HG02588 (cell line): ENCODE data around the gene RNF41.
"Not testable (repeated sequence)": the region's sequence is repeated elsewhere in the genome, so short reads cannot be mapped to it uniquely, and the experiment has no call there.

Experiments
- ATAC-seq: cut with Tn5 transposase; IDR thresholded peaks from one replicate; pipeline ENCODE4 v1.9.1; 2021; ENCODE audit warnings: mild to moderate bottlenecking, moderate library complexity; ENCODE audit not compliant: unreplicated experiment

RNF41 gene

DNA sequence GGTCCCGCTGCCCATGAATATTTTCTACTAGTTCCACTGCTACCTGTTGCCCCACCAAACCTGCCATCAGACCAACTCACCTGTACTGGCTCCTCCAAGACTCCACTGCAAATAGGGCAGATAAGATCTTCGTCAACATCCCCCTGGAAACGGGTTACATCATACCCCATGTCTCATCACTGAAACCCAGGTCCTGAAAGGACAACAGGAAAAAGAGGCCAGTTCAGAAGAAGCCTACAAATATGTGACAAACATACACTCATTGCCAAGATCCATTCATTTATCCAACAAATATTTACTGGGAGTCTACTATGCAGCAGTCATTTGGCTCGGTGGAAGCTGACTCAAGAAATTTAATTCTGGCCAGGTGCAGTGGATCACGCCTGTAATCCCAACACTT, 7.8 kb downstream of the RNF41 start:
- ATAC-seq = no peak

DNA sequence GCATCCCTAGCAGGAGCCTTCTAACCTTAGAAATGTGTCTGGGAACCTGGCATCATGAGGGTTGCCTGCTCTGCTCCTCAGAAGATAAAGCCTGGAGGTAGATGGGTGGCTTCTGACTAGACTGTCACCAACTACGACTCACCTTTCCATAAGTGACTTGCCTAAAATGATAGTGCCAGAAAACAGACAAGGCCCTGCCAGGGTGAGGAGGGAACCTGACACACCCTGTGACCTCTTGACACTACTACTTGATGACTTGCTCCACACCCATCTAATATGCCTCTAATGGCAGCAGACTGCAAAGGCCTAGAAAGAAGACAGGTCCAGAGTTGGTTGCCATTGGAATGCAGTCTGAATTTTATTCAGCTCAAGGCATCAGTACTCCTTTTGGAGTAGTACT, 9.4 kb downstream of the RNF41 start:
- ATAC-seq = no peak

DNA sequence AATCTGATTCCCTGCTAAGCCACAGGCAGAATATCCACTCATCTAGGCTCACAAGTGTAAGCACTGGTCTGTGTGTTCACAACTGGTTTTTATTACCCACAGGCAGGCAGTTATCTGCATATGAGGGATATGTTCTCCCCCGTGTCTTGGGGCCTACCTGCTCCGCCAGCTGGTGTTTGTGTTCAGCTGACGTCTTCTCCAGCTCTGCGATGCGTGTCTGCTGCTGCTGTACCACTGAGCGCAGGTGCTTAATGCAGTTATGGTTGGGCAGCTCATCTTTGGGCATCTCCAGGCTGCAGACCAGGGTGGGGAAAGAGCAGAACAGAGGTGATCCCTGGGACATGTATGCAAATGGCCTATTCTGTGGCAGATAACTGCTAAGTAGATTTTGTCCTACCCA, 13.7 kb downstream of the RNF41 start:
- no peak for ATAC-seq

DNA sequence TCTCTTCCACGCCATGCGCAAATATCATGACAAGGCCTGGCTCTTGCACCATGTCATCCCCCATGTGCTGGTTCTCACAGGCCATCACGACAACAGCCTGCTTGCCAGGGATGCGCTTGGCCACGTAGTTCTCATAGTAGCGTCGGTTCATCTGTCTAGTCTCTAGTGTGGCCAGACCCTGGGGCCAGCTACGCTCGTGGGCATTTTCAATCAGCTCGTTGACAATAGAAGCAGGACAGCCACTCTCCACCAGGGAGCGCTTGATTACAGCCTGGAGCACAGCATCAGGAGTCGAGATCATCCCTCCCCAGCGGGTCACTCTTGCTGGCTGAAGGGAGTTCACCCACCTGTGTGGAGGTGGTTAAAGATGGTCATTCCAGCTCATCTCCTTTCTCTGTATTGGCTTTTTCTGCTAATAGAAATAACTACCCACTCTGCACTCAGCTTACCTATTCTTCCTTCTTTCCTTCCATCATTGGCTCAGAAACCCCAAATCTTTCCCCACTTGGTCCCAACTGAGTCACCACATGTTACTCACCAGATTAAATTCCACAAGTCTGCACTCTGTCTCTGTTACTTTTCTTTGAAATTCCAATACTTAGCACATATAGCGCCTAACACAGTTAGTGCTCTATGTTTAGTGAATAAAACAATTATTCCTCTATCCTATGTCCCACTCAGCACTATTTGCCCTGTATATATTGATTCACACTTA, 15.1 kb downstream of the RNF41 start:
- ATAC-seq = no peak

DNA sequence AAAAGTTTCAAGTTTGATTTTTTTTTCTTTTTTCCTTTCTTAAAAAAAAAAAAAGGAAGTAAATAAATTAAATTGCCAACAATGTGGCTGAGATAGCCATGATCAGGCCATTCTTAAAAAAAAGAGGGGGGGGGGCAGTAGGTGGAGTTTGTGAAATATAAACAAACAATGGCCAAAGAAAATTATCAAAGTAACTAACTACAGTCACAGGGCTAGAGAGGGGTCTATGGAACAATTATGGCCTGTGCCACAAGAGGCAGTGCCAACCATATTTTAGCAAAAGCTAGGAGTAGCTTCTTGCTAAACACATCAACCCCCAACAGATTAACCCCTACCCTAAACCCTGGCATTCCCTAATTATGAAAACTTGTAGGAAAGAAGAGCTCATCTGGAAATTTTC, 16.3 kb downstream of the RNF41 start:
- no peak for ATAC-seq

DNA sequence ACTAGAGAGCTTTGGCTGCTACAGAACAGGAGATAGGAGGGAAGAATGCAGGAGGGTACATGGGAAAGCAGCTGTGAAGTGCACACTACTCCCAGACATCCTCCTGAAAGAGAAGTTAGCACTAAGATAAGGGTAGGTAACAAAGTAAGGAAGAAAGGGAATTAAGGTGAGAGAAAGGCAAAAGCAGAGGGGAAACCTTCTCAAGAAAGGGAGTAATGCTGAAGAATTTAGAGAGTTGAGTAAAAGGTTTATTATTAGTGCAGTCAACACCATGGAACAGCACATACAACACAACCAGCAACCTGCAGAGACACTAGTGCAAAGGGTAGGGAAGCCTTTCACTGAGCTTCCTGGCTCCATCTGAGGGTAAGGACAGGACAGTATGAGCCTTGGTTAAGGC, 17.4 kb downstream of the RNF41 start:
- no peak for ATAC-seq

DNA sequence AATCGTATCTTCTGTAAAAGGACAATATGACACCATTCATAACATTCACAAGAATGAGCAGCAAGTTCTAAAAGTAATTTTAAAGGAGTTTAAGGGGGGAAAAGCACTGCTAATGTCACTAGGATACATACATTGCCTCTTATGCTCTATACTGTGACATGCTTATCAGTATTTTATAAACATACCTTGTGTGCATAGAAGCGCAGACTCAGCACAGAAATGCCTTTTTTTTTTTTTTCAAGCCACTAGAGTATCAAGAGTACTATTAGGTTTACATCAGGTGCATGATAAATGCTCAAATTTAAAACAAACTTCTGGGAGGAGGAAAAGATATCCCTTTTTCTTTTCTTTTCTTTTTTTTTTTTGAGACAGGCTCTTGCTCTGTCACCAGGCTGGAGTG, 18.9 kb downstream of the RNF41 start:
- ATAC-seq = no peak

DNA sequence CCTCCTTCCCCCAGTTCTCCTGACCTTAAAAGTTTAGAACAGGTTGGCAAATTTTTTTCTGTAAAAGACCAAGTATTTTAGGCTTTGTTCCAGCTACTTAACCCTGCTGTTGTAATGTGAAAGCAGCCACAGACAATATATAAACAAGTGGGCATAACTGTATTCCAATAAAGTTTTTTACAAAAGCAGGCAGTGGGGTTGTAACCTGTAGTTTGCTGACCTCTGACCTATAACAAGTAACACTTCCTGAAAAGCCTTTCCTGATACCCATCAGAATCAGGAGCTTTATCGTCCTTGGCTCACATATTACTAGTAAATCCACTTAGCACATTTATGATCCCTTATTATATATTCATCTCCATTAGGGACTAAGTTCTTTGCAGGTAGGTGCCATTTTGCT, 19.4 kb downstream of the RNF41 start:
- ATAC-seq = no peak

DNA sequence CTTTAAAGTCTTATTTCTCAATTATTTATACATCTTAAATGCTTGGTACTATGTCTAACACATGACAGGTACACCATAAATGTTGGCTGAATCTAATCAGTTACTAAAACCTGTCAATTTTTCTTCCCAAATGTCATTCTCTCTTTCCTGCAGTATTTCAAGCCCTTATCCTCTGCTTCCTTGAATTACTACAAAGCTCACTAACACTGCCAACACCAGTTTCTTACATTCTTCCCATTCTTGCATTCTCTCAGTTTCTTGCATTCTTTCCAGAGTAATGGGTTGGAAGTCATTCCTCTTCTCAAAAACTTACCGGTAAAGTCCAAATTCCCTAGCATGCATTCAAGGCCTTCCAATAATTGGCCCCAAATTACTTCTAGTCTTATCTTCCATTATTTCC, 22.9 kb downstream of the RNF41 start:
- no peak for ATAC-seq

DNA sequence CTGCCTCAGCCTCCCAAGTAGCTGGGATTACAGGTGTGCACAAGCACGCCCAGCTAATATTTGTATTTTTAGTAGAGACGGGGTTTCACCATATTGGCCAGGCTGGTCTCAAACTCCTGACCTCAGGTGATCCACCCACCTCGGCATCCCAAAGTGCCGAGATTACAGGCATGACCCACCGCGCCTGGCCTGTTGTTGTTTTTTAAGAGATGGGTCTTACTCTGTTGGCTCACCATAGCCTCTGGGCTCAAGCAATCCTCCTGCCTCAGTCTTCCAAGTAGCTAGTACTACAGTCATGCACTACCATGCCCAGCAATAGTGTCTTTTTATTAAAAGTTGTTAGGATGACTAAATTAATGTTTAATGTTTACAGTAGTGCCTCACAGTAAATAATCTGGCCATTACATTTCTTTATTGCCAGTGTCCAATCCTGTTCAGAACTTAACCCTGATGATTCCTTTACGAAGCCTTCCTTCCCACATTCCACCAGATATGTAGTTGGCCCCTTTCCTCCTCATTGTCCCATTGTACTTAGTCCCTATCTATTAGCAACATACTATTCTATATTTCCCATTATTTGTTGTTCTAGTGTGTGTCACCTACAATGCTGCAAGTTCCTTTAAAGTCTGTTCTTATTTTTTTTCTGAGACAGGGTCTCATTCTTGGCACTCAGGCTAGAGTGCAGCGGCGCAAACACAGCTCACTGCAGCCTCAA, 23.6 kb downstream of the RNF41 start:
- no peak for ATAC-seq

DNA sequence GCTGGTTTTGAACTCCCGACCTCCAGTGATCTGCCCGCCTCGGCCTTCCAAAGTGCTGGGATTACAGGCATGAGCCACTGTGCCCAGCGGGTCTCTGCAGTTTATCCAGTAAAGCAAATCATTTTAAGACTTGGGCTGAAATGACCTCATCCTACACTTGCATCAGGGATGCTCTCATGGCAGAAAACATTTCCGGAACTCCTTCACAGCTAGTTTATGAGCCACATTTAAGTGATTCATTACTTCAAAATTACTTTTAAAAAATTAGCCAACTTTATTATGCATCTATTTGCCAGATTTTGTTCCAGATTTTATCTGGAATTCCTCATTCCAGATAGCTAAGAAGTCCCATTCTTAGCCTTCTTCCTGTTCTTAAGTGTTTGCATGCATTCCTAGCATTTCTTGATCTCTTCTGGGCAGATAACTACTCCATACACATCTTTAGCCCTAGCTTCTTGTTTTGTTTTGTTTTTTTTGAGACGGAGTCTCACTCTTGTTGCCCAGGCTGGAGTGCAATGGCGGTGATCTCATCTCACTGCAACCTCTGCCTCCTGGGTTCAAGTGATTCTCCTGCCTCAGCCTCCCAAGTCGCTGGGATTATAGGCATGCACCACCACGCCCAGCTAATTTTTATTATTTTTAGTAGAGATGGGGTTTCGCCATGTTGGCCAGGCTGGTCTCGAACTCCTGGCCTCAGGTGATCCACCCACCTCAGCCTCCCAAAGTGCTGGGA, 24.7 kb downstream of the RNF41 start:
- ATAC-seq = not testable (repeated sequence)

DNA sequence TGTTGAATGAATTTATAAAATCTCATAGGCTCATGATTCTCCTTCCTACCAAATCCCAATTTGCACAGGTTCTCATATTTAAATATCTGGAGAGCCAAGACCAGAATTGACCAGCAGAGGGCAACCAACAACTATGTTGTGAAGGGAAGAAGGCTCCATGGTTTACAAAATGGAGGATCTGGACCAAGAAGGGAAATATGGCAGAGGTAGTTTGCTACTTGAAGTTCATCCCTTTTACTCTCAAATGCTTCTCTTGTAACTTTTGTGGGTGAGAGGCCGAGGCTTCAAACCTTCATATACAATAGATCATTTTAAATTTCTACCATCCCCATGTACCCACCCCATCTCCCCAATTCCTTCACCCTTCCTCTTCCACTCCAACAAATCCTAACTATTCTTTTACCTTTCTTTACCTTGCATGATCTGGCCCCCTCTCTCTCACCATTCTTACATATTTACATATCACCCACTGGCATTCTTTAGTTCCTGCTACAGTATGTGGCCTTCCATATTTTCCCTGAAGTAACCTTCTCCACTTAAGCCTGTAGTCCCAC, 28.6 kb downstream of the RNF41 start:
- ATAC-seq = no peak

DNA sequence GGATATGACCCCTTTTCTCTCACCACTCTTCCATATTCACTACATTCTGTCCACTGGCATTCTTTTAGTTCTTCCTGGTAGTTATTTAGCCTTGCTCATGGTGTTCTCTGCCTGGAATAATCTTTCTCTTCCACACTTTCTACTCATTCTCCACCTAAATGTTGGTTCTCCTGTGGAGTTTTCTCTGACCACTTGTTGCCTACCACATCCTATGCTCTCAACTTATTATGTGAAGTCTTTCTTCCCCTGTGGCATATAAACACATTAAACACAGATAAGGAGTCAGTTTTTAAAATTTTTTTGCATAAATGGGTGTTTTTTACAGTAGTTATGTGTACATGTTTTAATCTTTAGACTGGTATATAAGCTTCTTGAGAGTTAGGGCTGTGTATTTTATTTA, 29.1 kb downstream of the RNF41 start:
- ATAC-seq = no peak

DNA sequence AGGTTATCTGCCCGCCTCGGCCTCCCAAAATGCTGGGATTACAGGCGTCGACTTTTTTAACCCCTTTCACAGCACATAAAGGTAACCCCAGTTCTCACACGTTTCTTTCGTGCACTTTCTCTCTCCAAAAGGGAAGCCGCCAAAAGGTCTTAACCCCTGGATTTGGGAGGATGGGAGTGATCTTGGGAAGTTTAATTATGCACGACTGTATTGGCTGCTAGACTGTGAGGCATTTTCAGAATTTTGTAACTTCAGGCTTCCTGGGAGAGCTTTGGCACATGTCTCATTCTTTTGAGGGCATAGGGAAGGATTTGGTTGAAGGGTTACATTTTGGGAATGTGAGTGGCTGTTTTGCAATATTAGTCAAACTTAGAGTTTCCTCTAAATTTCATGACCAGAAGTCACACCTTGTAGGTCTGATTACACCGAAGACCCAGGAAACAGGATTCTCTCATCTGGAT, 31.0 kb downstream of the RNF41 start:
- no peak for ATAC-seq

DNA sequence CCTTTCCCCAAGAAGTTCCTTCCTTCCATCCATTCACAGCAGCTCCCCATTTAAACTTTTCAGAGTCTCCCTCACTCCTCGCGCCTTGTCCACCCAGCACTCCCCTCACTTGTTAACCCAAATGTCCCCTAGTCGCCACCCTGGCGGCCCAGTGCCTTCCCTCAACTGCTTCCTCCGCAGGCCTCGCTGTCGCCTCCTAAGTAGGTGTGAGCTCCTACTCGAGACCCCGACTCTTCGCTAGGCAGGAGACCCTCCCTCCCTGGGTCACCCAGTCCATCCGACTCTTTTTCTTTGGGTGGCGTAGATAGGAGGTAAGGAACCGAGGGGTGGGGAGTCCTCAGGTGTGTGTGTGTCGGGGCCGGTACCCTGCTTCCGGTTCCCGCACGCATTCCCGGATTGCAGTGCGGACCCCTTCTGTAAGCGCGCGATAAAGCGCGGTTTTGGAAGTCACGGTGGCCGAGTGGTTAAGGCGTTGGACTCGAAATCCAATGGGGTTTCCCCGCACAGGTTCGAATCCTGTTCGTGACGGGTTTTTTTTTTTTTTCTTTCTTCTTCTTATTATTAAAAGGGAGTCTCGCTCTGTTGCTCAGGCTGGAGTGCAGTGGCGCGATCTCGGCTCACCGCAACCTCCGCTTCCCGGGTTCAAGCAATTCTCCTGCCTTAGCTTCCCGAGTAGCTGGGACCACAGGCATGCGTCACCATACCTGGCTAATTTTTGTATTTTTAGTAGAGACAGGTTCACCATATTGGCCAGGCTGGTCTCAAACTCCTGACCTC, 31.6 kb downstream of the RNF41 start:
- peak; percentile 31 for ATAC-seq

DNA sequence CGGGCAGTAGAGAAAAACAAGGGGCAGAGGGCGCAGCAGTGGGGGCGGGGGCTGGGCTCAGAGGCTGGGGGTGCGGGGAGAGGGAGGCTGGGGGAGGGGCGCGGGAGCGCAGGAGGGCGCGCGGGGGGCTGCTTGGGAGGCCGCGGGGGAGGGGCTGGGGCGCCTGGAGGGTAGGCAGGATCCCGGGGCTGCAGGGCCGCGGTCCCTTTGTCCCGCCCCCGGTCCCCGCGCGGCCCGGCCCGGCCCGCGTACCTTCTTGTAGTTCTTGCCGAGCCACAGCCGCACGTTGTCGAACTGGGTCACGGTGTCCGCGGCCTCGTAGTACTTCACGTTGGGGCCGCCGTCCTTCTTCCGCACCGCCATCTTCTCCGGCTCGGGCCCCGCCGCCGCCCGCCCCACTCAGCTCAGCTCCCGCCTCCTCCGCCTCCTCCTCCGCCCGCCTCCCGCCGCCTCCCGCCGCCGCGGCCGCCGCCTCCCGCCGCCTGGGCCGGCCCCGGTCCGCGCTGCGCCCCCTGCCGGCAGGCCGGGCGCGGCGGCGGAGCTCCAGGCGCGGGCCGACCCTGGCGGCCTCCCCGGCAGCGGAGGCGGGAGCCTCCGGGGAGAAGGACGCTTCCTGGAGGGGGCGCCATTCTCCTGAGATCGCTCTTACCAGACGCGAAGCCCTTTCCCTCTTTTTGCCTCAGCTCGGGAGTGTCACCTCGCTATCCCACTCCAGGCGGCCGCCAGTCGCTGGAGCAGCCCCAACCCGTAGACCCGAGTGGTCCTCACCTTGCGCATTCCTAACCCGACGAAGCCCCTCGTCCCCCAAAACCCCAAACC, 32.4 kb downstream of the RNF41 start, which contains the start of gene SMARCC2:
Gene SMARCC2 (minus strand): TSS at position 385 of the 819 bp plus-strand sequence. CDS start 22 bp downstream, at position 363.
- ATAC-seq = peak; percentile 74

DNA sequence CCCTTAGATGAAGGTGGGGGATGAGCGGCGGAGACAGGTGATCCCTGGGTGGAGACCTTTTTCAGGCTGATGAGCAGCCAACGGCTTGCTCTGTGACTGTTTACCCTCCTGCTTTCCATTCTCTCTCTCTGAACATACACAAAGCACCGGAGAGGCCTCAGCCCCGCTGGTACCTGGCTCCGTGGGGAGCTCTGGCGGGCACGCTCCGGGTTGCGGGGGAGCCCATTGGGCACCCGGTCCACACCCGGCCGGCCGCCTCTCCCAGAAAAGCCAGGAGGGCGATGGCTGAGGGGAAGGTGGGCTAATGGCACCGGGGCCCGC, 33.0 kb downstream of the RNF41 start:
- no peak for ATAC-seq

DNA sequence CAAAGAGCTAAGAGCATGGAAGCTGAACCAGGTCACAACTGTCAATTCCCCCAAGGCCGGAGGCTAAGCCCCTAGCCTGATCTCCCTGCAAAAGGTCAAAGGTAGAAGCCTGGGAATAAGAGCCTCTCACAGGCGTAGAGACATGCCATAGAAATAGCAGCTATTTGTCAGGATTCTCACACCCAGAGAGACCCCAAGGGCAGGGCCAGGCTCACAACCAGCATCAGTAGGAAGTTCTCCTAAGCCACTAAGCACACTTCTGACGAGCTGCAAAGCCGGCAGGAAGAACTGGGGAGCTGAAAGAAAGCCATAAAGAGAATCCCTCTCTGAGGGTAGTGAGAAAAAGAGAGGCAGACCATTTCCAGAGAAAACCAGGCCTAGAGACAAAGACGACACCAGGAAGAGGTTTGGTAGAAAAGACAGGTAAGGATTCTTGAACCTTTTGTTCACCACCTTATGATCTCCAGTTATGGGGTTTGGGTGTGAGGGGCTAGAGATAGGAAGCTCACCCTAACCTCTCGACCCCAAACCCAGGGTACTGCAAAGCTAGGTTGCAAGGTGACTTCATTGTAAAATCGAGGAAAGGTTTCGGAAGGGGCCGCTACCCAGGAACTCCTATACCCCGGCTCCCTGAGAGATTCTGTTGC, 33.5 kb downstream of the RNF41 start:
- ATAC-seq = no peak

DNA sequence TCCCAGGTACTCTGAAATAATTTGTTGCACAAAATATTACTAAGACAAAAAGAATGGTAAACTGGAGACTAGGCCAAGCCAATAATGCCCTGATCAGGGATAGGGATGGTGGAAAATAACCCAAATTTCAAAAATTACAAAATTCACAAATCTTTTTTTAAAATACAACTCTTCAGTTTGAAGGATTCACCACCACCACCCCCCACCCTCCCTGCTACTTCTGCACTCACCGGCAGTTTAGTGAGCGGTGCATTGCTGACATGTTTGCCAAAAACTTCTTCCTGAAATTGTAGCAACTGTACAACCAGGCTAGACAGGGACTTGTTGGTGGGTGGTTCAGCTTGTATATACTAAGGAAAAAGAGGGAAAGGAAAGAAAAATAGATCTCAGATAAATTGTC, 34.8 kb downstream of the RNF41 start:
- ATAC-seq = no peak

DNA sequence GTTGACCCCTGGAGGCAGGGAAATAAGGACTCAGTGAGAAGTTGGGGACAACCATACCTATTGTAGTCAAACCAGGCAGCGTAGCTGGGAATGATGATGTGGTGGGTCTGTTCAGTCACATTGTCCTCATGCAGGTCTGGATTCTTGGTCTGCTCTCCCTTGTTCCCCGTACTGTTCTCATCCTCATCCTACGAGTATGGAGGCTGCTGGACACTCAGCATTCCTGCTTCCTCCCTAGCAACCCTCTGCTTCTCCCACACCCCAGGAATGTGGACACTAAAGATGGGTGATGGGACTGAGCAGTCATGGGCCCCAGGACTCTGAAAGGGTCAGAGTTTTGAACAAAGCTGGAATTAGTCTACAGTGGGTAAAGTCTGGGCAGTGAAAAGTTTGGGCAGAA, 43.4 kb downstream of the RNF41 start:
- ATAC-seq = no peak
